HepG2 (cell line): ENCODE measurements around the gene MYO18B. TPM values are rescaled to one million over a fixed set of nuclear protein-coding genes. Genes with fewer than 3 reads are reported as not detected.

Experiments used
- ATAC-seq: fragments of 200-7000 bp; cut with Tn5 transposase; 3 replicates; pipeline ENCODE4 v1.9.1; 2020; ENCODE audit warnings: mild to moderate bottlenecking, moderate library complexity
- BruUV-seq: library from RNA; stranded (reverse); fragments of 400-500 nt; replicated peaks from 2 replicates; lab custom pipeline; 2021; lab: Mats Ljungman, UMichigan
- CTCF ChIA-PET: fragments of 300-600 bp; formaldehyde crosslinking; extraction: SDS; loops from one replicate; lab custom pipeline; 2021; ENCODE audit warnings: low total read pairs, inconsistent platforms, low intra/inter-chr PET ratio; lab: Yijun Ruan, JAX
- POLR2A ChIA-PET: fragments of 350-600 bp; sonication (Branson Sonifier 250); formaldehyde crosslinking; loops from one replicate; lab custom pipeline; 2020; ENCODE audit warnings: antibody characterized with exemption, inconsistent platforms; lab: Yijun Ruan, JAX
- DNase-seq: peaks from one replicate; pipeline ENCODE4 v3.0.0-alpha.2; 2015; ENCODE audit warnings: low spot score
- FAIRE-seq: peaks from 3 replicates; lab custom pipeline; 2011; peaks lifted over from hg19 to GRCh38; lab: Jason Lieb, UNC
- H2AFZ ChIP-seq: one replicate; pipeline ENCODE4 v1.6.1; 2011; ENCODE audit warnings: low read length, inconsistent platforms
- H3K27ac ChIP-seq: fragments of 300-600 bp; 3 replicates; pipeline ENCODE4 v1.8.0; 2011; ENCODE audit warnings: mixed run types, mild to moderate bottlenecking, mixed read lengths, low read length, inconsistent platforms; ENCODE audit not compliant: insufficient read depth; ENCODE audit errors: extremely low read length
- H3K27me3 ChIP-seq, 2 experiments: fragments of 200-600 bp in 1 of 2; 2 replicates in 1 of 2; 3 replicates in 1 of 2; pipeline versions ENCODE4 v1.6.0 to v1.8.0; 2011; ENCODE audit warnings: low read length in 2 of 2, mild to moderate bottlenecking in 2 of 2, moderate library complexity in 2 of 2, inconsistent platforms in 1 of 2; ENCODE audit not compliant: insufficient read depth in 2 of 2, control insufficient read depth in 1 of 2
- H3K36me3 ChIP-seq, 2 experiments: fragments of 200-600 bp in 1 of 2; replicated peaks in 1 of 2; 2 replicates in 1 of 2; 3 replicates in 1 of 2; pipeline versions ENCODE4 v1.5.1 to v1.8.0; 2011; ENCODE audit warnings: low read length in 2 of 2, inconsistent platforms in 1 of 2; ENCODE audit not compliant: insufficient read depth in 2 of 2, control insufficient read depth in 1 of 2
- H3K4me1 ChIP-seq: 2 replicates; pipeline ENCODE4 v1.5.1; 2012; ENCODE audit warnings: low read length, inconsistent platforms; ENCODE audit not compliant: insufficient read depth
- H3K4me2 ChIP-seq: 2 replicates; pipeline ENCODE4 v1.6.0; 2011; ENCODE audit warnings: low read depth, low read length, inconsistent platforms
- H3K4me3 ChIP-seq, 3 experiments: fragments of 200-600 bp in 1 of 3; sonication (generic), shearing (Covaris generic) in 1 of 3; replicated peaks in 1 of 3; 2 replicates each; pipeline ENCODE4 v1.5.1; 2011 to 2016; ENCODE audit warnings: low read length in 3 of 3, inconsistent platforms in 2 of 3, low read depth in 2 of 3, mild to moderate bottlenecking in 2 of 3, control low read depth in 1 of 3, mixed read lengths in 1 of 3; ENCODE audit not compliant: insufficient read depth in 1 of 3
- H3K79me2 ChIP-seq: one replicate; pipeline ENCODE4 v1.6.1; 2011; ENCODE audit warnings: low read length, inconsistent platforms; ENCODE audit not compliant: insufficient read depth
- H3K9ac ChIP-seq: 2 replicates; pipeline ENCODE4 v1.6.0; 2011; ENCODE audit warnings: mild to moderate bottlenecking, low read depth, low read length, inconsistent platforms; ENCODE audit not compliant: insufficient read depth
- H3K9me3 ChIP-seq: 2 replicates; pipeline ENCODE4 v1.5.1; 2012; ENCODE audit warnings: mild to moderate bottlenecking, low read length
- H4K20me1 ChIP-seq: 2 replicates; pipeline ENCODE4 v1.6.0; 2011; ENCODE audit warnings: inconsistent platforms, mild to moderate bottlenecking, low read length, moderate library complexity; ENCODE audit not compliant: insufficient read depth
- DMAP1 ChIP-seq: IDR thresholded peaks from 2 replicates; pipeline ENCODE4 v1.6.1; 2016
- IKZF1 ChIP-seq: fragments of 450-650 bp; IDR thresholded peaks from 2 replicates; pipeline ENCODE4 v1.7.1; 2016
- KAT7 ChIP-seq: IDR thresholded peaks from 2 replicates; pipeline ENCODE4 v1.6.1; 2018; ENCODE audit warnings: borderline replicate concordance, missing compliant biosample characterization
- KLF16 ChIP-seq, 2 experiments: sonication (generic) in 1 of 2; formaldehyde crosslinking in 1 of 2; IDR thresholded peaks; 2 replicates each; pipeline versions ENCODE4 v1.6.1 to v1.8.0; 2016 to 2023; ENCODE audit warnings: missing genetic modification reagents in 2 of 2, missing compliant biosample characterization in 1 of 2
- NRL ChIP-seq: sonication (generic); formaldehyde crosslinking; IDR thresholded peaks from 2 replicates; pipeline ENCODE4 v1.5.0; 2020; ENCODE audit warnings: missing genetic modification reagents, mild to moderate bottlenecking, moderate library complexity, borderline replicate concordance
- RARG ChIP-seq: sonication (generic); formaldehyde crosslinking; IDR thresholded peaks from 2 replicates; pipeline ENCODE4 v1.4.0; 2020; ENCODE audit warnings: low read depth, mild to moderate bottlenecking, missing genetic modification reagents
- SMARCC2 ChIP-seq: fragments of 450-650 bp; IDR thresholded peaks from 2 replicates; pipeline ENCODE4 v1.6.1; 2017; ENCODE audit warnings: antibody characterized with exemption, mild to moderate bottlenecking
- SP2 ChIP-seq: sonication (generic); formaldehyde crosslinking; IDR thresholded peaks from 2 replicates; pipeline ENCODE4 v1.5.1; 2020; ENCODE audit warnings: mild to moderate bottlenecking, missing genetic modification reagents
- SYNCRIP ChIP-seq: fragments of 200-400 bp; formaldehyde crosslinking; IDR thresholded peaks from 2 replicates; pipeline ENCODE4 v1.6.1; 2018; ENCODE audit warnings: mild to moderate bottlenecking, low read depth, low read length; ENCODE audit not compliant: insufficient read depth
- ZNF589 ChIP-seq: sonication (generic); formaldehyde crosslinking; conservative IDR thresholded peaks from 2 replicates; pipeline ENCODE4 v1.8.0; 2022; ENCODE audit warnings: mild to moderate bottlenecking, moderate library complexity, missing genetic modification reagents
- in situ Hi-C: cut with HindIII; loops from 2 replicates; pipeline ENCODE4 v1.10.0; 2017; ENCODE audit warnings: low pct_unique_long_range_greater_than_20kb; ENCODE audit not compliant: extremely low pct_ligation_motif_present
- intact Hi-C: fragments of 100-400 bp; cut with micrococcal nuclease; formaldehyde crosslinking; loops from one replicate; pipeline ENCODE4 v1.10.0; 2022; ENCODE audit not compliant: unreplicated experiment
- polyA plus RNA-seq, 8 experiments: library from polyadenylated mRNA; depleted of rRNA in 3 of 8; stranded (reverse) in 7 of 8; unstranded in 1 of 8; fragments of >200 nt; fragmentation: Illumina TruSeq in 4 of 8; extraction: Trizol in 4 of 8; gene quantifications; 2 replicates each; pipeline versions ENCODE4 v1.2.1 to v1.2.3, GENCODE V29; 2011 to 2016; ENCODE audit warnings: low read depth in 4 of 8, missing spikeins in 1 of 8, mixed read lengths in 1 of 8; ENCODE audit not compliant: insufficient read depth in 1 of 8
- total RNA-seq, 5 experiments: library from RNA; depleted of rRNA; stranded (reverse); fragments of >200 nt; fragmentation: Illumina TruSeq; extraction: Trizol; gene quantifications; 2 replicates each; pipeline ENCODE4 v1.2.3, GENCODE V29; 2016; ENCODE audit warnings: low read depth in 1 of 5
- TF ChIP-seq, protein P1 (sequence below): sonication (generic); formaldehyde crosslinking; IDR thresholded peaks from 2 replicates; pipeline ENCODE4 v1.5.0; 2020; ENCODE audit warnings: mild to moderate bottlenecking, missing genetic modification reagents
- TF ChIP-seq, protein P2 (sequence below): sonication (generic); formaldehyde crosslinking; IDR thresholded peaks from 2 replicates; pipeline ENCODE4 v1.4.0; 2020; ENCODE audit warnings: mild to moderate bottlenecking, missing genetic modification reagents

The MYO18B gene
- total and polyA plus RNA-seq, 2 of the 13 experiments (the other 11 are each of a cell fraction or from before 2014, with no cell fraction given): 0.01 TPM; not detected in 1

DNA sequence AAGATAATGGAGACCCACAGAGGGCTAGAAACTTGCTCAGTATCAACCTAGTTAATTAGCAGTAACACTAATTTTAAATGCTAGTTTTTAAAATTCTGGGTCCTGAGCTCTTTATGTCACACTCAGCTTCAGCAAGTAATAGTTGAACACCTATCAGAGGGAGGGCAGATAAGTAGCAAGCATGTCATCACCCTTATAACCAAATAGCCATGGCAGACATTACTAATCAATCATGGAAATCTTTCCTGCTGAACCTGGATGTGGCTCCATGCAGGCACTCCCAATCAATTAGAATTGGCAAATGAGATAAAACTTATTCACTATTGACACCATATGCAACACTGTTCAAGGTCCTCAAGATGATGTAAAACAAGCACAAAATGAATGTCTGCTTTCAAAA is 315.7 kb downstream of the MYO18B start:
- Histone ChIP-seq H3K79me2 (no peaks in the 10 kb centered on the region), H4K20me1 (no peaks in the 10 kb centered on the region), H3K27me3 (peaks cover 0 to 13% of the 10 kb centered on the region in 2 experiments; a peak in 1 of 5 replicates), H3K4me1 (no peaks in the 10 kb centered on the region), H3K27ac (no peak overlapping the region), H3K9me3 (no peaks in the 10 kb centered on the region), H3K4me3 (no peak overlapping the region), H2AFZ (no peak overlapping the region), H3K36me3 (no peaks in the 10 kb centered on the region), H3K9ac (no peak overlapping the region), H3K4me2 (no peak overlapping the region)
- no TSS peak for BruUV-seq
- ChIA-PET POLR2A (no interaction called here), CTCF (no interaction called here)
- intact Hi-C loops: no loop called here
- ATAC-seq (no peak), FAIRE-seq (no peak), DNase-seq (no peak)
- in situ Hi-C loops: no loop called here
- TF ChIP-seq KLF16 (CRISPR knock-in tag; IDR thresholded peaks at IDR 0.05): no peak
- TF ChIP-seq, protein P1, sequence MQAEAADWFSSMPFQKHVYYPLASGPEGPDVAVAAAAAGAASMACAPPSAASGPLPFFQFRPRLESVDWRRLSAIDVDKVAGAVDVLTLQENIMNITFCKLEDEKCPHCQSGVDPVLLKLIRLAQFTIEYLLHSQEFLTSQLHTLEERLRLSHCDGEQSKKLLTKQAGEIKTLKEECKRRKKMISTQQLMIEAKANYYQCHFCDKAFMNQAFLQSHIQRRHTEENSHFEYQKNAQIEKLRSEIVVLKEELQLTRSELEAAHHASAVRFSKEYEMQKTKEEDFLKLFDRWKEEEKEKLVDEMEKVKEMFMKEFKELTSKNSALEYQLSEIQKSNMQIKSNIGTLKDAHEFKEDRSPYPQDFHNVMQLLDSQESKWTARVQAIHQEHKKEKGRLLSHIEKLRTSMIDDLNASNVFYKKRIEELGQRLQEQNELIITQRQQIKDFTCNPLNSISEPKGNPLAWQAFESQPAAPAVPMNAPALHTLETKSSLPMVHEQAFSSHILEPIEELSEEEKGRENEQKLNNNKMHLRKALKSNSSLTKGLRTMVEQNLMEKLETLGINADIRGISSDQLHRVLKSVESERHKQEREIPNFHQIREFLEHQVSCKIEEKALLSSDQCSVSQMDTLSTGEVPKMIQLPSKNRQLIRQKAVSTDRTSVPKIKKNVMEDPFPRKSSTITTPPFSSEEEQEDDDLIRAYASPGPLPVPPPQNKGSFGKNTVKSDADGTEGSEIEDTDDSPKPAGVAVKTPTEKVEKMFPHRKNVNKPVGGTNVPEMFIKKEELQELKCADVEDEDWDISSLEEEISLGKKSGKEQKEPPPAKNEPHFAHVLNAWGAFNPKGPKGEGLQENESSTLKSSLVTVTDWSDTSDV (CRISPR knock-in tag): no peak
- TF ChIP-seq KAT7 (CRISPR knock-in tag): no peak
- TF ChIP-seq, protein P2, sequence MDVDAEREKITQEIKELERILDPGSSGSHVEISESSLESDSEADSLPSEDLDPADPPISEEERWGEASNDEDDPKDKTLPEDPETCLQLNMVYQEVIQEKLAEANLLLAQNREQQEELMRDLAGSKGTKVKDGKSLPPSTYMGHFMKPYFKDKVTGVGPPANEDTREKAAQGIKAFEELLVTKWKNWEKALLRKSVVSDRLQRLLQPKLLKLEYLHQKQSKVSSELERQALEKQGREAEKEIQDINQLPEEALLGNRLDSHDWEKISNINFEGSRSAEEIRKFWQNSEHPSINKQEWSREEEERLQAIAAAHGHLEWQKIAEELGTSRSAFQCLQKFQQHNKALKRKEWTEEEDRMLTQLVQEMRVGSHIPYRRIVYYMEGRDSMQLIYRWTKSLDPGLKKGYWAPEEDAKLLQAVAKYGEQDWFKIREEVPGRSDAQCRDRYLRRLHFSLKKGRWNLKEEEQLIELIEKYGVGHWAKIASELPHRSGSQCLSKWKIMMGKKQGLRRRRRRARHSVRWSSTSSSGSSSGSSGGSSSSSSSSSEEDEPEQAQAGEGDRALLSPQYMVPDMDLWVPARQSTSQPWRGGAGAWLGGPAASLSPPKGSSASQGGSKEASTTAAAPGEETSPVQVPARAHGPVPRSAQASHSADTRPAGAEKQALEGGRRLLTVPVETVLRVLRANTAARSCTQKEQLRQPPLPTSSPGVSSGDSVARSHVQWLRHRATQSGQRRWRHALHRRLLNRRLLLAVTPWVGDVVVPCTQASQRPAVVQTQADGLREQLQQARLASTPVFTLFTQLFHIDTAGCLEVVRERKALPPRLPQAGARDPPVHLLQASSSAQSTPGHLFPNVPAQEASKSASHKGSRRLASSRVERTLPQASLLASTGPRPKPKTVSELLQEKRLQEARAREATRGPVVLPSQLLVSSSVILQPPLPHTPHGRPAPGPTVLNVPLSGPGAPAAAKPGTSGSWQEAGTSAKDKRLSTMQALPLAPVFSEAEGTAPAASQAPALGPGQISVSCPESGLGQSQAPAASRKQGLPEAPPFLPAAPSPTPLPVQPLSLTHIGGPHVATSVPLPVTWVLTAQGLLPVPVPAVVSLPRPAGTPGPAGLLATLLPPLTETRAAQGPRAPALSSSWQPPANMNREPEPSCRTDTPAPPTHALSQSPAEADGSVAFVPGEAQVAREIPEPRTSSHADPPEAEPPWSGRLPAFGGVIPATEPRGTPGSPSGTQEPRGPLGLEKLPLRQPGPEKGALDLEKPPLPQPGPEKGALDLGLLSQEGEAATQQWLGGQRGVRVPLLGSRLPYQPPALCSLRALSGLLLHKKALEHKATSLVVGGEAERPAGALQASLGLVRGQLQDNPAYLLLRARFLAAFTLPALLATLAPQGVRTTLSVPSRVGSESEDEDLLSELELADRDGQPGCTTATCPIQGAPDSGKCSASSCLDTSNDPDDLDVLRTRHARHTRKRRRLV: no peak
- TF ChIP-seq ZNF589 (CRISPR knock-in tag): no peak
- no peak for TF ChIP-seq DMAP1
- TF ChIP-seq RARG (CRISPR knock-in tag): no peak
- TF ChIP-seq NRL: no peak
- no peak for TF ChIP-seq SMARCC2
- TF ChIP-seq SP2 (CRISPR knock-in tag): no peak
- no peak for TF ChIP-seq SYNCRIP
- no peak for TF ChIP-seq IKZF1
